HG03520 (cell line): ENCODE data around the gene SUPT3H.
"Not testable (repeated sequence)": the region's sequence is repeated elsewhere in the genome, so short reads cannot be mapped to it uniquely, and the experiment has no call there.

Experiments used
- ATAC-seq: cut with Tn5 transposase; IDR thresholded peaks from one replicate; pipeline ENCODE4 v1.9.1; 2021; ENCODE audit warnings: mild to moderate bottlenecking, moderate library complexity; ENCODE audit not compliant: unreplicated experiment

The SUPT3H gene

DNA sequence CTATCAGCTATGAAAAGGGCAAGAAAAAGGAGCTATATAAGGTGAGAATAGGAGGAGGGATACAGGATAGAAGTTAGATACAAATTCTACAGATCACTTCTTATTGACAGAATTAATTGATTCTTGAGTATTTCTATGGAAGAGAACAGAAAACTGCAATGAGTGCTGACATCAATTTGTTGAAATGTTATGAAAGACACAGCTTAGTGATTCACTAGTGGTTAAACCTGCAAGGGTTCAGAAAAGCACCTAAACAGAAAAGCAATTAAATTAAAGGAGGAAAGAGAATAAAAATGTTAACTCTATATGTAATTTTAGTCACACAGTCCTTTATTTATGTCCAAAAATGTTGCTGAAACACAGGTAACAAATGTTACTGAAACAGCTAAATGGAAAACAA, 304.0 kb downstream of the SUPT3H start:
- no peak for ATAC-seq

DNA sequence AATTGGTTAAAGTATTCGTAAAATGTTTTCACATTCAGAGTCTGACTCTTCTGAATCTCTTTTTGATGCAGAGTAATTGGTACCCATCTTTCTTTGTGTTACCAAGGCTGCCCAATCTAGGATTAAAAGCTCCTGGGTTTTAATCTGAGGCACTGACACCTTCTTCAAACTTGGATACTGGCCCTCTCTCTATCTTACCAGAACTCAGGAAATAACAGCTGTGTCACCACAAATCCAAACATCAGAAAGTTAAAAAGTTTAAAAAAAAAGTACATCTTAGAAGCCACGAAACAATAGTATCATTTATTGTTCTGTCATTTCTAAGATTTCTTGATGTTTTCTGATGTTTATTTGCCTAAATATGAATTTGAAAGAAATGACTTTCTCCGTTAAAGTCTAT, 305.1 kb downstream of the SUPT3H start:
- no peak for ATAC-seq

DNA sequence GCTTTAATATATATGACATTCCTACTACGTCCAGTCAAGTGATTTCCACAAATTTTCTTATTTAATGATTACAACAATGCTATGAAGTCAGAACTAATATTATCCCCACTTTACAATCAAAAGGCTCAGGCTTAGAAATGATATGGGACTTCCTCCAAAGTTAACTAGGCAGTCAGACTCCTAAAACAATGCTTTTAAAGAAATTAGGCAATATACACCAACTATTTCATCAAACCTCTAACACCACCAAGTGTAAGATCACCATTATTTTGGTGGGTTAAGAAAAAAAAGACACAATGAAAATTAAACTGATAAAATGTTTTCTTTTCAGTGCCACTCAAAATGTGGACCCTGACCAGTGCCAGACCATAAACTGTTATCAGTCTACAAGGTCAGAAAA, 305.7 kb downstream of the SUPT3H start:
- ATAC-seq, result no peak

GRCh38 chr6:45069091-45069490, 308.6 kb downstream of the SUPT3H start:
- ATAC-seq, result no peak

GRCh38 chr6:45067446-45067845, 310.3 kb downstream of the SUPT3H start:
- not testable (repeated sequence) for ATAC-seq

DNA sequence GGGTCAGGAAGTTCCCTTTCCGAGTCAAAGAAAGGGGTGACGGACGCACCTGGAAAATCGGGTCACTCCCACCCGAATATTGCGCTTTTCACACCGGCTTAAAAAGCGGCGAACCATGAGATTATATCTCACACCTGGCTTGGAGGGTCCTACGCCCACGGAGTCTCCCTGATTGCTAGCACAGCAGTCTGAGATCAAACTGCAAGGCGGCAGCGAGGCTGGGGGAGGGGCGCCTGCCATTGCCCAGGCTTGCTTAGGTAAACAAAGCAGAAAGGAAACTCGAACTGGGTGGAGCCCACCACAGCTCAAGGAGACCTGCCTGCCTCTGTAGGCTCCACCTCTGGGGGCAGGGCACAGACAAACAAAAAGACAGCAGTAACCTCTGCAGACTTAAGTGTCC, 315.1 kb downstream of the SUPT3H start:
- not testable (repeated sequence) for ATAC-seq

DNA sequence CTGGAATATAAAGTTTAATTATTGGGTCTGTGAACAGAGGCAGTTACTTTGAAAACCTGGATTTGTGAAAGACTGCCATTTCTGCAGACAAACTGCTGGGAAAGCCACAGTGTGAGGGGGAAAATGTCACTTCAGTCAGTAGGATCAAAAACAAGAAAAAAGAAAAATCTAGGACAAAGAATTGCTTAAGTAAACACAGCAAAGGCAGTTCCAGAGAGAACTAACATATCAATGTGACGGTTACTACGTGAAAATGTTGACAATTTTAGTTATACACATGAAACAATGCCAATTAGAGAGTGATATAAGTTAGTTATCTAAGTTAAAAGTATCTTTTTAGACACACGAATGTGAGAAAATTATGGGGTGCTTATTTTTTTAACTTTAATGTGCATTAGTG, 320.0 kb downstream of the SUPT3H start:
- no peak for ATAC-seq

DNA sequence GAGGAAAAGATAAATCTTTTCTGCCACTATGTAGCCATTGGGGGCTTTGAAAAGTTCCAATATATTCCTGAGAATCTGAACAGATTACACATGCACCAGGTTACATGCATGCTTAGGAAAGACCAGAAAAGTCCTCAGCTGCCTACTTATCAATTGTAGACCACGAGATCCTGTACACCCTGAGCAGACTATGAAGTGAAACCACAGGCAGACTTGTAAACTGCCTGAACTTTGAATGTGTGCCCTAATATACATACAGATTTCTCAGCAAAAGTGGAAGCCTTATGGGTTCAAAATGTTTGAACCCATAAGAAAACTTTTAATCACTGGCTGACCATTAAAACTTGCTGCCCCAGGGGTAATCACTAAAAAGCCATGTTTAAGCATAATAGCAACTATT, 323.1 kb downstream of the SUPT3H start:
- no peak for ATAC-seq

- ATAC-seq, result no peak
Measured at GRCh38 chr6:45052325-45052724, 325.4 kb downstream of the SUPT3H start.

- ATAC-seq, result no peak
Measured at GRCh38 chr6:45049188-45049843, 328.4 kb downstream of the SUPT3H start.

DNA sequence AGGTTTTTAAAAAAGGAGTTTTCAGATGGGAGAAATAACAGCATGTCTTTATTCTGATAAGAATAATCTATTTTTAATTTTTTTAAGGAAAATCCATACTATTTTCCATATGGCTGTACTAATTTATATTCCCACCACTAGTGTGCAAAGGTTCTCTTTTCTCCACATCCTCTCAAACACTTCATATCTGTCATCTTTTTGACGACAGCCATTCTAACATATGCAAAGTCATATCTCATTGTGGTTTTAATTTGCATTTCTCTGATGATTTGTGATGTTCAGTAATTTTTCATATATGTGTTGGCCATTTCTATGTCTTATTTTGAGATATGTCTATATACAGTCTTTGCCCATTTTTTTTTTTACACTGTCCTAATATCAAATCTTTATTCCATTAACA, 330.2 kb downstream of the SUPT3H start:
- ATAC-seq, result no peak

DNA sequence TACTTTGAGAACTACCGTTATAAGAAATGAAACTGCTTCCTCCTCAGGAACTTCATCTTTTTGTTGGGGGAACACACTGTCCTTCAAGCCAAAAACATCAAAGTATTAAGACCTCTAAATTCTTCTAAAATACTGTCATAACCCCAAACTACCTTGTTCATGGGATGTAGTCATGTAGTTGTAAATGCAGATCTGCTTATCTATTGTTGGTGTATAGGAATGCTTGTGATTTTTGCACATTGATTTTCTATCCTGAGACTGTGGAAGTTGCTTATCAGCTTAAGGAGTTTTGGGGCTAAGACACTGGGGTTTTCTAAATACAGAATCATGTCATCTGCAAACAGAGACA, 332.5 kb downstream of the SUPT3H start:
- ATAC-seq, result no peak

GRCh38 chr6:45044510-45045252, 333.1 kb downstream of the SUPT3H start:
- no peak for ATAC-seq

DNA sequence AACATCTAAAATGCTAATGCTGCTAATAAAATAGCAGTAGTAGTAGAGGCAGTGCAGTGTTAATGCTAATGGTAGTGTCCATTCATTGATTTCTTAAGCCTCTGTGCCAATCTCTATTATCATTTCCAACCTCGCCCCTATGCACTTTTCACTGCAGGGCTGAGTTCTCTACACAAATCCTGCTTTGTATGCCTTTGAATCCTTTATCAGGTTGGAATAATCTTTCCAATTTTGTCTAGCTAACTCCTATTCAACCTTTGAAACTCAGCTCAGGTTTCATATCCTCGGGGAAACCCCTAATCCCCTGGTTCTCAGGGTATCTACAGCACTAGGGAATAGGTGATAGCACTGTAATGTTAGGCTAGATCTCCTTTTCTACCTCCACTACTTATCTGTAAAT, 333.6 kb downstream of the SUPT3H start:
- no peak for ATAC-seq

DNA sequence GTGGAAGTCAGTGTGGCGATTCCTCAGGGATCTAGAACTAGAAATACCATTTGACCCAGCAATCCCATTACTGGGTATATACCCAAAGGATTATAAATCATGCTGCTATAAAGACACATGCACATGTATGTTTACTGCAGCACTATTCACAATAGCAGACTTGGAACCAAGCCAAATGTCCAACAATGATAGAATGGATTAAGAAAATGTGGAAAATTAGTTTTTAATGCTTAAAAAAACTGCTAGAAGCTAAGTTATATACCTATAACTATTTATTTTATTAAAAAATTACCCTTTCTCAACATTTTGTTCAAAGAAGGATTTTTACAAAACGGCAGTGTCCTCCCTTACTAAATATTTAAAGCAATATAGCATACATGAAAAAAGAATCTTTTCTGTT, 335.1 kb downstream of the SUPT3H start:
- ATAC-seq, result not testable (repeated sequence)

DNA sequence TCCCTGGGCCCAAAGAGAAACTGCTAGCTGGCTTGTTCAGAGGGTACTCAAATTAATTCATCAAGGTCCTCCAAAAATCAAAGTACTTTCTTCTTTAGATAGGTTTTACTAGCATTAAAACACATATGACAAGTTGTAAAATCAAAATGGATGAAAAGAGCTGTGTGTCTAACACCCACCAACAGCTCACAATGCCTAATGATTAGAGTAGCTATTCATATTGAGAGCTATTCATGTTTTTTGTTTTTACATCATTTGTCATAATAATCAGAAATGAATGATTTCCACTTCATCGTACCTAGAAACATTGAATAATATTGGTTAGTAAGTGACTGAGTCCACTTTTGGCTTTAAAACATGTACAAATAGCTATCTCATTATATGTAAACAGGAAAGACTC, 339.5 kb downstream of the SUPT3H start:
- no peak for ATAC-seq

DNA sequence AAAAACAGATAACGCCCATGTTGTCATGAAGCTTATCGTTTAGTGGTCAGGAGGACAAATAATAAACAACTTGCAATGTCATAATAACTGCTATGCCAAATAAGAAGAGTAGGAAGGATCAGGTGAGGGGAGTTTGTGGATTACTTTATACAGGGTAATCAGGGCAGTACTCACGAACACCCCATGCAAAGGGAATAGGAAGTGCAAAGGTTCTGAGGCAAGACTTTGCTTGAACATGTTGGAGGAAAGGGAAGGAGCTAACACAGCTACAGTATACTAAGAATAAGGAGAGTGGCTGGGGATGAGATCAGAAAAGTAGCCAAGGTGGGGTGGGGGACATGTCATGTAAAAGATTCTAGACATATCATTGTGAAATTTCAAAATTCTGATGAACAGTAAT, 341.6 kb downstream of the SUPT3H start:
- no peak for ATAC-seq

- ATAC-seq, result no peak
Measured at GRCh38 chr6:45032426-45032825, 345.3 kb downstream of the SUPT3H start.

DNA sequence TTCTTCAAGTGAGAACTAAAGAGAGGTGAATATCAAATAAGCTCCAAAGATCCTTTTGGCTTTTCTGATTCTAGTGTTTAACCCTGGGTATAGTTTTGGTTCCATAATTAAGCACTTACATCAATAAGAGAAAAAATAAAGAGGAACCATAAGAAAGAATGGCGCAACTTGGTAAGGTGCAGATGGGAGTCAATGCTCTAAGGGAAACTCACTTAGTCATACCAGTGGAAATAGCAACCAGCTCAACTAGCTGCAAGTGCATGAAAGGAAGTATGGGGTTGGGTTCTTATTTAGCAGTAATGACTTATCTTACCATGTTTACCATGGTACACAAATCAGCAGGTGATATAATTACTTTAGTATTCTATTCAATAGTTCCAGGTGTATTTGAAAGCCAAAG, 346.1 kb downstream of the SUPT3H start:
- ATAC-seq, result no peak

DNA sequence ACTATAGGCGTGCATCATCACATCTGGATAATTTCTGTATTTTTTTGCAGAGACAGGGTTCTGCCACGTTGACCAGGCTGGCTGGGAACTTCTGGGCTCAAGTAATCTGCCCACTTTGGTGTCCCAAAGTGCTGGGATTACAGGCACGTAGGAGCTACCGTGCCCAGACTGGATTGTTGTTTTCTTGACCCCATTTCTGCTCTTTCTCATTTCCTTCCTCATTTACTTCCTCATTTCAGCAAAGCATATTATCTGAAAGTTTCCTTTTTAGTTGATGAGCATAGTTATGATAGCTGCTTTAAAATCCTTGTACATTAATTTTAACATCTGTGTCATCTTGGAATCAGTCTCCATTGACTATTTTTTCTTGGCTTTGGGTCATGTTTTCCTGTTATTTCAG, 350.6 kb downstream of the SUPT3H start:
- no peak for ATAC-seq

- ATAC-seq, result no peak
Measured at GRCh38 chr6:45026003-45026516, 351.7 kb downstream of the SUPT3H start.

GRCh38 chr6:45024610-45025009, 353.1 kb downstream of the SUPT3H start:
- ATAC-seq, result no peak

GRCh38 chr6:45021676-45022075, 356.1 kb downstream of the SUPT3H start:
- ATAC-seq, result no peak
